GM23338 (cell line): ENCODE results near the gene LCOR. TPM values are rescaled to one million over a fixed set of nuclear protein-coding genes. Genes with fewer than 3 reads are reported as not detected.
A peak's percentile ranks its signal among the peaks of the same experiment; 100 is the strongest.

ENCODE experiments used
- ATAC-seq: fragments of 200-7000 bp; cut with Tn5 transposase; 3 replicates; pipeline ENCODE4 v1.9.1; 2020
- DNase-seq: peaks from one replicate; pipeline ENCODE4 v3.0.0-alpha.2; 2015; ENCODE audit warnings: low spot score
- H2AFZ ChIP-seq: fragments of 200-600 bp; sonication (generic); 2 replicates; pipeline ENCODE4 v1.8.0; 2016; ENCODE audit warnings: antibody characterized with exemption, mild to moderate bottlenecking, moderate library complexity
- H3F3A ChIP-seq: fragments of 200-600 bp; sonication (generic); replicated peaks from 2 replicates; pipeline ENCODE4 v1.8.0; 2017; ENCODE audit warnings: antibody characterized with exemption, mixed run types, low read depth
- H3K27ac ChIP-seq: fragments of 200-600 bp; sonication (generic); 2 replicates; pipeline ENCODE4 v1.6.1; 2016; ENCODE audit warnings: low read depth
- H3K27me3 ChIP-seq: fragments of 200-600 bp; sonication (generic); 2 replicates; pipeline ENCODE4 v1.8.0; 2016; ENCODE audit warnings: mild to moderate bottlenecking, mixed run types, moderate library complexity; ENCODE audit not compliant: insufficient read depth
- H3K36me3 ChIP-seq: fragments of 200-600 bp; sonication (generic); 2 replicates; pipeline ENCODE4 v1.8.0; 2016; ENCODE audit warnings: mild to moderate bottlenecking; ENCODE audit not compliant: insufficient read depth
- H3K4me1 ChIP-seq: fragments of 200-600 bp; sonication (generic); 2 replicates; pipeline ENCODE4 v1.8.0; 2016; ENCODE audit warnings: mild to moderate bottlenecking, moderate library complexity; ENCODE audit not compliant: insufficient read depth
- H3K4me2 ChIP-seq: fragments of 200-600 bp; sonication (generic); 2 replicates; pipeline ENCODE4 v1.7.1; 2017; ENCODE audit warnings: mixed run types
- H3K4me3 ChIP-seq: fragments of 200-600 bp; sonication (generic); 2 replicates; pipeline ENCODE4 v1.6.1; 2016; ENCODE audit warnings: mixed run types
- H3K79me2 ChIP-seq: fragments of 200-600 bp; sonication (generic); replicated peaks from 2 replicates; pipeline ENCODE4 v1.8.0; 2017; ENCODE audit warnings: mild to moderate bottlenecking; ENCODE audit not compliant: insufficient read depth
- H3K9me2 ChIP-seq: fragments of 200-600 bp; sonication (generic); 2 replicates; pipeline ENCODE4 v1.8.0; 2017; ENCODE audit not compliant: insufficient read depth
- H4K20me1 ChIP-seq: fragments of 200-600 bp; sonication (generic); replicated peaks from 2 replicates; pipeline ENCODE4 v1.8.0; 2017; ENCODE audit warnings: mild to moderate bottlenecking; ENCODE audit not compliant: insufficient read depth
- H3K27ac Mint-ChIP-seq: 2 replicates; pipeline ENCODE4 v1.8.0; 2020; ENCODE audit warnings: inconsistent platforms, mild to moderate bottlenecking, moderate library complexity, mixed read lengths
- H3K27me3 Mint-ChIP-seq: 3 replicates; pipeline ENCODE4 v1.8.0; 2022; ENCODE audit warnings: low read depth, mild to moderate bottlenecking, moderate library complexity, mixed read lengths, inconsistent platforms; ENCODE audit not compliant: insufficient read depth, poor library complexity
- H3K36me3 Mint-ChIP-seq: 3 replicates; pipeline ENCODE4 v1.8.0; 2021; ENCODE audit warnings: low read depth, mild to moderate bottlenecking, inconsistent platforms, moderate library complexity, mixed read lengths
- H3K4me1 Mint-ChIP-seq: 3 replicates; pipeline ENCODE4 v1.8.0; 2020; ENCODE audit warnings: mild to moderate bottlenecking, inconsistent platforms, mixed read lengths
- H3K4me3 Mint-ChIP-seq: 3 replicates; pipeline ENCODE4 v1.8.0; 2021; ENCODE audit warnings: moderate library complexity, mild to moderate bottlenecking, inconsistent platforms, mixed read lengths
- H3K9me3 Mint-ChIP-seq: 3 replicates; pipeline ENCODE4 v1.8.0; 2020; ENCODE audit warnings: moderate library complexity, mild to moderate bottlenecking, inconsistent platforms, mixed read lengths
- CREB1 ChIP-seq: fragments of 250-450 bp; sonication (Bioruptor Pico); IDR thresholded peaks from 2 replicates; pipeline ENCODE4 v1.5.0; 2020; ENCODE audit warnings: low read depth, mild to moderate bottlenecking, moderate library complexity
- CTCF ChIP-seq, 2 experiments: fragments of 200-600 bp in 1 of 2; sonication (generic) in 1 of 2; conservative IDR thresholded peaks; 2 replicates each; pipeline versions ENCODE4 v1.5.1 to v1.6.1; 2016 to 2017; ENCODE audit warnings: antibody characterized with exemption in 2 of 2, low read depth in 2 of 2, mild to moderate bottlenecking in 2 of 2, moderate library complexity in 1 of 2
- EZH2 ChIP-seq: fragments of 200-600 bp; sonication (generic); IDR thresholded peaks from one replicate; pipeline ENCODE4 v1.8.0; 2017; ENCODE audit warnings: antibody characterized with exemption, mild to moderate bottlenecking, low read depth; ENCODE audit not compliant: unreplicated experiment
- EZH2phosphoT487 ChIP-seq: fragments of 200-600 bp; sonication (generic); IDR thresholded peaks from one replicate; pipeline ENCODE4 v1.8.1; 2018; ENCODE audit warnings: antibody characterized with exemption; ENCODE audit not compliant: unreplicated experiment
- JUNB ChIP-seq: IDR thresholded peaks from one replicate; pipeline ENCODE4 v1.6.1; 2016; ENCODE audit warnings: antibody characterized with exemption; ENCODE audit not compliant: unreplicated experiment
- NANOG ChIP-seq: IDR thresholded peaks from 2 replicates; pipeline ENCODE4 v1.6.1; 2016; ENCODE audit warnings: antibody characterized with exemption, borderline replicate concordance
- STAT1 ChIP-seq: IDR thresholded peaks from one replicate; pipeline ENCODE4 v1.6.1; 2016; ENCODE audit warnings: antibody characterized with exemption; ENCODE audit not compliant: unreplicated experiment
- ZNF331 ChIP-seq: fragments of 250-450 bp; sonication (Bioruptor Pico); IDR thresholded peaks from 2 replicates; pipeline ENCODE4 v1.5.0; 2020; ENCODE audit warnings: low read depth, mild to moderate bottlenecking, moderate library complexity
- polyA plus RNA-seq: library from polyadenylated mRNA; unstranded; fragments of >200 nt; fragmentation: Nextera tagmentation; extraction: Ambion mirVana; gene quantifications from 2 replicates; pipeline ENCODE4 v1.2.1, GENCODE V29; 2016
- total RNA-seq: library from RNA; depleted of rRNA; stranded (reverse); fragments of >200 nt; shearing (Covaris generic); gene quantifications from 2 replicates; pipeline ENCODE4 v1.2.3, GENCODE V29; 2014
- TF ChIP-seq, protein P1 (sequence below): fragments of 250-450 bp; sonication (Bioruptor Pico); IDR thresholded peaks from 2 replicates; pipeline ENCODE4 v1.5.0; 2020; ENCODE audit warnings: mild to moderate bottlenecking, moderate library complexity

LCOR gene
- total and polyA plus RNA-seq, 2 experiments from 2014 or later: 6.9 to 14.9 TPM

DNA sequence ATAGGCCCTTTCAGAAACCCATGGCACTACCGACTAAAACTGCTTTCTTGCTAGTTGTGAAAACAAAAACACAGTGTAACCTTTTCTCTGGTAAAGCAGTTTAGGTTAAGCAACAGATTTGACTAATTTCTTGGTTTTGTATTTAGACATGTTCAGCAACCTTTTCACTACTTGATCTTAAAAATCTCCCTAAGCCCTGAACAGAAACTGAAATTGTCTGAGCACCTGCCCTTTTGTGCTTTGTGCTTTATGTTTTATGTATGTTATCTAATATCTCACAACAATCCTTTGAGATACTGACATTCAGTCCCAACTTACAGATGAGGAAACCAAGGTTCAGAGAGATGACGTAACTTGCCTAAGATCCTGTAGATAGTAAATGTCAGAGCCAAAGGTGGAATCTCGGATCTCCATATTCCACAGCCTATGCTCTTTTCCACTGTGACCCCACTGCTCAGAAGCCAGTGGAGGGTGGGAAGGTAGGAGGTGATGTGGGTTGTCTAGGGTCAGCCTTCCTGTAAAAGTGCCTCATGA is 146.6 kb downstream of the LCOR start (continued):
- TF ChIP-seq, protein P1, sequence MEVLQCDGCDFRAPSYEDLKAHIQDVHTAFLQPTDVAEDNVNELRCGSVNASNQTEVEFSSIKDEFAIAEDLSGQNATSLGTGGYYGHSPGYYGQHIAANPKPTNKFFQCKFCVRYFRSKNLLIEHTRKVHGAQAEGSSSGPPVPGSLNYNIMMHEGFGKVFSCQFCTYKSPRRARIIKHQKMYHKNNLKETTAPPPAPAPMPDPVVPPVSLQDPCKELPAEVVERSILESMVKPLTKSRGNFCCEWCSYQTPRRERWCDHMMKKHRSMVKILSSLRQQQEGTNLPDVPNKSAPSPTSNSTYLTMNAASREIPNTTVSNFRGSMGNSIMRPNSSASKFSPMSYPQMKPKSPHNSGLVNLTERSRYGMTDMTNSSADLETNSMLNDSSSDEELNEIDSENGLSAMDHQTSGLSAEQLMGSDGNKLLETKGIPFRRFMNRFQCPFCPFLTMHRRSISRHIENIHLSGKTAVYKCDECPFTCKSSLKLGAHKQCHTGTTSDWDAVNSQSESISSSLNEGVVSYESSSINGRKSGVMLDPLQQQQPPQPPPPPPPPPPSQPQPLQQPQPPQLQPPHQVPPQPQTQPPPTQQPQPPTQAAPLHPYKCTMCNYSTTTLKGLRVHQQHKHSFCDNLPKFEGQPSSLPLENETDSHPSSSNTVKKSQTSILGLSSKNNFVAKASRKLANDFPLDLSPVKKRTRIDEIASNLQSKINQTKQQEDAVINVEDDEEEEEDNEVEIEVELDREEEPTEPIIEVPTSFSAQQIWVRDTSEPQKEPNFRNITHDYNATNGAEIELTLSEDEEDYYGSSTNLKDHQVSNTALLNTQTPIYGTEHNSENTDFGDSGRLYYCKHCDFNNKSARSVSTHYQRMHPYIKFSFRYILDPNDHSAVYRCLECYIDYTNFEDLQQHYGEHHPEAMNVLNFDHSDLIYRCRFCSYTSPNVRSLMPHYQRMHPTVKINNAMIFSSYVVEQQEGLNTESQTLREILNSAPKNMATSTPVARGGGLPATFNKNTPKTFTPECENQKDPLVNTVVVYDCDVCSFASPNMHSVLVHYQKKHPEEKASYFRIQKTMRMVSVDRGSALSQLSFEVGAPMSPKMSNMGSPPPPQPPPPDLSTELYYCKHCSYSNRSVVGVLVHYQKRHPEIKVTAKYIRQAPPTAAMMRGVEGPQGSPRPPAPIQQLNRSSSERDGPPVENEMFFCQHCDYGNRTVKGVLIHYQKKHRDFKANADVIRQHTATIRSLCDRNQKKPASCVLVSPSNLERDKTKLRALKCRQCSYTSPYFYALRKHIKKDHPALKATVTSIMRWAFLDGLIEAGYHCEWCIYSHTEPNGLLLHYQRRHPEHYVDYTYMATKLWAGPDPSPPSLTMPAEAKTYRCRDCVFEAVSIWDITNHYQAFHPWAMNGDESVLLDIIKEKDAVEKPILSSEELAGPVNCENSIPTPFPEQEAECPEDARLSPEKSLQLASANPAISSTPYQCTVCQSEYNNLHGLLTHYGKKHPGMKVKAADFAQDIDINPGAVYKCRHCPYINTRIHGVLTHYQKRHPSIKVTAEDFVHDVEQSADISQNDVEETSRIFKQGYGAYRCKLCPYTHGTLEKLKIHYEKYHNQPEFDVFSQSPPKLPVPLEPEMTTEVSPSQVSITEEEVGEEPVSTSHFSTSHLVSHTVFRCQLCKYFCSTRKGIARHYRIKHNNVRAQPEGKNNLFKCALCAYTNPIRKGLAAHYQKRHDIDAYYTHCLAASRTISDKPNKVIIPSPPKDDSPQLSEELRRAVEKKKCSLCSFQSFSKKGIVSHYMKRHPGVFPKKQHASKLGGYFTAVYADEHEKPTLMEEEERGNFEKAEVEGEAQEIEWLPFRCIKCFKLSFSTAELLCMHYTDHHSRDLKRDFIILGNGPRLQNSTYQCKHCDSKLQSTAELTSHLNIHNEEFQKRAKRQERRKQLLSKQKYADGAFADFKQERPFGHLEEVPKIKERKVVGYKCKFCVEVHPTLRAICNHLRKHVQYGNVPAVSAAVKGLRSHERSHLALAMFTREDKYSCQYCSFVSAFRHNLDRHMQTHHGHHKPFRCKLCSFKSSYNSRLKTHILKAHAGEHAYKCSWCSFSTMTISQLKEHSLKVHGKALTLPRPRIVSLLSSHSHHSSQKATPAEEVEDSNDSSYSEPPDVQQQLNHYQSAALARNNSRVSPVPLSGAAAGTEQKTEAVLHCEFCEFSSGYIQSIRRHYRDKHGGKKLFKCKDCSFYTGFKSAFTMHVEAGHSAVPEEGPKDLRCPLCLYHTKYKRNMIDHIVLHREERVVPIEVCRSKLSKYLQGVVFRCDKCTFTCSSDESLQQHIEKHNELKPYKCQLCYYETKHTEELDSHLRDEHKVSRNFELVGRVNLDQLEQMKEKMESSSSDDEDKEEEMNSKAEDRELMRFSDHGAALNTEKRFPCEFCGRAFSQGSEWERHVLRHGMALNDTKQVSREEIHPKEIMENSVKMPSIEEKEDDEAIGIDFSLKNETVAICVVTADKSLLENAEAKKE (CRISPR knock-in tag): no peak
- no peak for TF ChIP-seq EZH2
- TF ChIP-seq NANOG: no peak
- no peak for TF ChIP-seq CREB1 (CRISPR knock-in tag)
- TF ChIP-seq STAT1: no peak
- no peak for TF ChIP-seq EZH2phosphoT487
- no peak for TF ChIP-seq ZNF331 (CRISPR knock-in tag)
- no peak for TF ChIP-seq JUNB

DNA sequence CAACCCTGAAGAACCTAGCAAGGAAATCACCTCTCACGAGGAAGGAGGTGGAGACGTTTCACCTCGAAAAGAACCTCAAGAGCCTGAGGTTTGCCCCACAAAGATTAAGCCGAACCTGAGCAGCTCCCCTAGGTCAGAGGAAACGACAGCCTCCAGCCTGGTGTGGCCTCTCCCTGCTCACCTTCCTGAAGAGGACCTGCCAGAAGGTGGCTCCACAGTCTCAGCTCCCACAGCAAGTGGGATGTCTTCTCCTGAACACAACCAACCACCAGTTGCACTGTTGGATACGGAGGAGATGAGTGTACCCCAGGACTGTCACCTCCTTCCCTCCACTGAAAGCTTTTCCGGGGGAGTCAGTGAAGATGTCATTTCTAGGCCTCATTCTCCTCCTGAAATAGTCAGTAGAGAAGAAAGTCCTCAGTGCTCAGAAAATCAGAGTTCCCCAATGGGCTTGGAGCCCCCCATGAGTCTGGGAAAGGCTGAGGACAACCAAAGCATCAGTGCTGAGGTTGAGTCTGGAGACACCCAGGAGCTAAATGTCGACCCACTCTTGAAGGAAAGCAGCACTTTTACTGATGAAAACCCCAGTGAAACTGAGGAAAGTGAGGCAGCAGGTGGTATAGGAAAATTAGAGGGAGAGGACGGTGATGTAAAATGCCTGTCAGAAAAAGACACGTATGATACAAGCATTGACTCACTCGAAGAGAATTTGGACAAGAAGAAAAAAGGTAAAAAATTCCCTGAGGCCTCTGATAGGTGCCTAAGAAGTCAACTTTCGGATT is 150.2 kb downstream of the LCOR start:
- Mint-ChIP-seq H3K27me3 (no peaks in the 10 kb centered on the region), H3K36me3 (peaks cover 21% of the 10 kb centered on the region), H3K9me3 (no peaks in the 10 kb centered on the region), H3K4me1 (peaks cover 35% of the 10 kb centered on the region), H3K4me3 (no peak overlapping the region), H3K27ac (no peak overlapping the region)
- no peak for DNase-seq
- H4K20me1 ChIP-seq: no peaks in the 10 kb centered on the region
- H3K36me3 ChIP-seq: 0 out of 2 replicates have a peak, but pooled peaks cover 4% of the 10 kb centered on the region
- no peaks in the 10 kb centered on the region for H3K79me2 ChIP-seq
- no peak overlapping the region for H3K4me3 ChIP-seq
- peak in 1 of 2 experiments; percentile 12; a peak in 1 of 4 replicates for TF ChIP-seq CTCF (conservative IDR thresholded peaks at IDR 0.05; ENCODE audit: low read depth in 2 of 2)
- TF ChIP-seq JUNB: no peak
- no peak overlapping the region for H3K27ac ChIP-seq
- no peak for ATAC-seq
- H3K4me2 ChIP-seq: no peak overlapping the region
- peaks cover 5% of the 10 kb centered on the region; the same call in 1 of the 2 replicates for H3K9me2 ChIP-seq
- H3K4me1 ChIP-seq: peaks cover 11% of the 10 kb centered on the region; the same call in 1 of the 2 replicates
- no peaks in the 10 kb centered on the region for H3K27me3 ChIP-seq
- no peaks in the 10 kb centered on the region; the same call in 1 of the 2 replicates for H3F3A ChIP-seq
- H2AFZ ChIP-seq: no peak overlapping the region
